Lung (tissue), 12 donors: ENCODE data around the gene ITGA3. TPM values are rescaled to one million over a fixed set of nuclear protein-coding genes. Genes with fewer than 3 reads are reported as not detected.

Experiments
- ATAC-seq: fragments of 200-7000 bp; cut with Tn5 transposase; one replicate; pipeline ENCODE4 v1.9.1; 2020; ENCODE audit warnings: moderate number of reproducible peaks; ENCODE audit not compliant: insufficient read depth, low FRiP score
- DNase-seq, 3 donors: peaks; one replicate each; pipeline ENCODE4 v3.0.0-alpha.2; 2013 to 2017
- H3K27ac ChIP-seq, 2 donors: one replicate each; pipeline ENCODE4 v1.5.1; 2013; ENCODE audit warnings: mild to moderate bottlenecking in 2 of 2, moderate library complexity in 2 of 2, control low read depth in 1 of 2, inconsistent platforms in 1 of 2, low read depth in 1 of 2, low read length in 1 of 2
- H3K27me3 ChIP-seq, 3 donors: one replicate each; pipeline ENCODE4 v1.5.1; 2013; ENCODE audit warnings: low read length in 2 of 3; ENCODE audit not compliant: control insufficient read depth in 3 of 3, insufficient read depth in 3 of 3
- H3K36me3 ChIP-seq, 4 donors: one replicate each; pipeline ENCODE4 v1.5.1; 2013; ENCODE audit warnings: low read length in 4 of 4, mild to moderate bottlenecking in 1 of 4, moderate library complexity in 1 of 4; ENCODE audit not compliant: control insufficient read depth in 4 of 4, insufficient read depth in 4 of 4
- H3K4me1 ChIP-seq, 5 donors: one replicate each; pipeline ENCODE4 v1.5.1; 2013; ENCODE audit warnings: low read length in 5 of 5, mild to moderate bottlenecking in 2 of 5, moderate library complexity in 1 of 5; ENCODE audit not compliant: control insufficient read depth in 5 of 5, insufficient read depth in 5 of 5
- H3K4me3 ChIP-seq: one replicate; pipeline ENCODE4 v1.5.1; 2013; ENCODE audit warnings: mild to moderate bottlenecking, control low read depth, moderate library complexity
- H3K9ac ChIP-seq, 2 donors: one replicate each; pipeline ENCODE4 v1.5.1; 2013; ENCODE audit warnings: low read length in 2 of 2, control low read depth in 1 of 2; ENCODE audit not compliant: insufficient read depth in 1 of 2
- H3K9me3 ChIP-seq, 4 donors: one replicate each; pipeline ENCODE4 v1.5.1; 2013; ENCODE audit warnings: low read length in 3 of 4, mild to moderate bottlenecking in 1 of 4, moderate library complexity in 1 of 4; ENCODE audit not compliant: control insufficient read depth in 4 of 4, insufficient read depth in 3 of 4
- CTCF ChIP-seq: IDR thresholded peaks from 2 replicates; pipeline ENCODE4 v1.5.1; 2012; ENCODE audit warnings: mild to moderate bottlenecking; ENCODE audit errors: control extremely low read depth, extremely low read depth
- whole genome bisulfite sequencing, 2 donors: extraction: QIAGEN DNeasy Blood & Tissue Kit; methylation state at CpG; one replicate each; pipeline ENCODE4 v1.1.7; 2013; 5-methylcytosine and 5-hydroxymethylcytosine counted together
- polyA plus RNA-seq, 2 donors: library from polyadenylated mRNA; stranded (reverse); fragments of 200-250 nt; gene quantifications; one replicate each; pipeline ENCODE4 v1.2.1, GENCODE V29; 2013
- total RNA-seq, 2 donors: library from RNA; depleted of rRNA in 1 of 2; stranded (reverse); fragments of >200 nt in 1 of 2; gene quantifications; one replicate each; pipeline ENCODE4 v1.2.1, GENCODE V29; 2014 to 2021
- donor health status: control.
- donor health status: control.
- donor health status: Bipolar disorder and iron deficiency.
- donor health status: healthy.
- donor health status: DM: yes; HTN: yes; CAD: no.

ITGA3 gene
- total and polyA plus RNA-seq, 4 donors, result 83.9 to 204 (median 133) TPM

- Histone ChIP-seq H3K9me3 (no peaks in the 10 kb centered on the region), H3K4me3 (no peak overlapping the region), H3K27ac (peak overlapping the region in 1 of 2 donors; percentile 48), H3K9ac (no peak overlapping the region), H3K36me3 (no peaks in the 10 kb centered on the region), H3K4me1 (peaks cover 0 to 31% (median 9%) of the 10 kb centered on the region in 5 donors), H3K27me3 (no peaks in the 10 kb centered on the region)
- DNase-seq (no peak), ATAC-seq (no peak)
- 49 to 72% methylated on average over 16 of the region's 16 CpGs for WGBS, 2 donors
- TF ChIP-seq CTCF, result no peak
Observed at GRCh38 chr17:50043290-50044148, 12.4 kb upstream of the ITGA3 start.

- peak overlapping the region in 1 of 2 donors; percentile 48 for H3K27ac ChIP-seq
- no peak for DNase-seq
- WGBS, 2 donors, result 93 to 94% methylated on average over 5 of the region's 5 CpGs
Observed at GRCh38 chr17:50044483-50044882, 11.4 kb upstream of the ITGA3 start.

GRCh38 chr17:50045154-50045553 is 10.8 kb upstream of the ITGA3 start:
- ATAC-seq (peak; percentile 20), DNase-seq (no peak)
- H3K36me3 ChIP-seq, result no peaks in the 10 kb centered on the region
- no peak overlapping the region for H3K9ac ChIP-seq
- H3K27me3 ChIP-seq, result no peaks in the 10 kb centered on the region
- 53 to 68% methylated on average over 4 of the region's 4 CpGs for WGBS, 2 donors
- no peak for TF ChIP-seq CTCF
- H3K4me1 ChIP-seq, result peaks cover 0 to 37% (median 8%) of the 10 kb centered on the region in 5 donors
- no peaks in the 10 kb centered on the region for H3K9me3 ChIP-seq
- peak overlapping the region in 1 of 2 donors; percentile 49 for H3K27ac ChIP-seq
- no peak overlapping the region for H3K4me3 ChIP-seq

More at GRCh38 chr17:50044483-50044882, 11.4 kb upstream of the ITGA3 start:
- Histone ChIP-seq H3K27me3 (no peaks in the 10 kb centered on the region), H3K9ac (no peak overlapping the region), H3K9me3 (no peaks in the 10 kb centered on the region), H3K4me3 (no peak overlapping the region), H3K36me3 (no peaks in the 10 kb centered on the region), H3K4me1 (peaks cover 0 to 35% (median 8%) of the 10 kb centered on the region in 5 donors)
- no peak for TF ChIP-seq CTCF
- no peak for ATAC-seq
